Measurements from ENCODE around the gene BTG2.
A peak's percentile ranks its signal among the peaks of the same experiment; 100 is the strongest.

BTG2 gene

DNA sequence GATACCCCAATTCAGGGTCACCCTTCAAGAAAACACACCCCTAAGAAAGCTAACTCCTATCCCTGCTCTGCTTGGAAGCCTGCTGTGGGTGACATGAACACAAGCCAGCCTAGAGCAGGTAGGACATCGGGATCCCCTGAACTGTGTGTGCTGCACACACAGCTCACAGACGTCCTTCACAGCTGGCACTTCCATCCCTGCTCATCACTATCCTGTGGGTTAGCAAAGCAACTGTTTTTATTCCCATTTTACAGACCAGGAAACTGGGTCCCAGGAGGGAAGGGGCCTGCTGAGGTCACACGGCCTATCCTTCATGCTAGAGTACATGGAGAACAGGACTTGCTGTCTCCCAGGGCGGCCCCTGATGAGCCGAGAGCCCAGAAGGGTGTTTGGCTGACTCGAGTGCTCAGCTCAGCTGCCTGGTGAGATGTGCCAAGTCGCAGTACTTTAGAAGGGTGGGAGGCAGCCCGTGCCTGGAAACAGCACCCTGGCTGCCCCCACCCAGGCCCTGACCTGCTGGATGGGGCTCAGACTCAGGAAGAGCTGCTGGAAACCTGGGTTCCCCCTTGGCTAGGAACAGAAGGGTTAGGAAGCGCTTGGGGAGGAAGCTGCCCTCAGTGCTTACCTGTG lies 28.3 kb upstream of the BTG2 start:
- DNase-seq, result no peak

DNA sequence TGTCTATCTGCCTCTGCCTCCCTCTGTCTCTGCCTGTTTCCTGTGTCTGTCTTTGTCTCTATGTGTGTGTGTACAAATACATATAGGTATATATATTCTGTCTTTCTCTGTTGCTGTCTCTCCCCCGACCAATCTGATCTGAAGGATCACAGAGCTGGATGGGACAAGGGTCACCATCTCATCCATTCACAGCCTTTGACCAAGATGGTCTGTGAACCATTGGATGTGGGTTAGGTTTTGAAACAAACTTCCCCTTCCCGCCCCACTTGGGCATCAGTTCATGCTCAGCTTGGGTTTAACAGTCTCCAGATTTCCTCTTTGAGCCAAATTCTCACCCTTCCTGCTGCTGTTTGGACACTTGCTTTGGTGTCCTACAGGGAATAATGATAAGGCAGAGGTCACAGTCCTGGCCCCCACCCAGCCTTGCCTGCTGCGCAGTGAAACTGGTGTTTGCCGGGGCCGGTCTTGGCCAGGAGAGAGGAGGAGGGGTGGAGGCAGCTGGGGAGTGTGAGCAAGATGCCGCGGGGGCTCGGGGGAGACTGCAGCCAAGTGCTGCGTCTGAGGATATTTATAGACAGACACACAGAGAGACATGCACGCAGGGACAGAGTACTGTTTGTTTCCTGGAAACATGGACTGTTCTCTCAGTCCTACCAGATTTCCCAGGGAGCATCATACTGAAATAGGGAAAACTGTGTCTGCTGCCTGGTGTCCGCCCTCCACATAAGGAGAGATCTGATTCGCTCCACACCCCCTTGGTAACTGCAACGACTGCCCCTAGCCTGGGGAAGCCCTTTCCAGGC lies 27.0 kb upstream of the BTG2 start:
- DNase-seq, result no peak

DNA sequence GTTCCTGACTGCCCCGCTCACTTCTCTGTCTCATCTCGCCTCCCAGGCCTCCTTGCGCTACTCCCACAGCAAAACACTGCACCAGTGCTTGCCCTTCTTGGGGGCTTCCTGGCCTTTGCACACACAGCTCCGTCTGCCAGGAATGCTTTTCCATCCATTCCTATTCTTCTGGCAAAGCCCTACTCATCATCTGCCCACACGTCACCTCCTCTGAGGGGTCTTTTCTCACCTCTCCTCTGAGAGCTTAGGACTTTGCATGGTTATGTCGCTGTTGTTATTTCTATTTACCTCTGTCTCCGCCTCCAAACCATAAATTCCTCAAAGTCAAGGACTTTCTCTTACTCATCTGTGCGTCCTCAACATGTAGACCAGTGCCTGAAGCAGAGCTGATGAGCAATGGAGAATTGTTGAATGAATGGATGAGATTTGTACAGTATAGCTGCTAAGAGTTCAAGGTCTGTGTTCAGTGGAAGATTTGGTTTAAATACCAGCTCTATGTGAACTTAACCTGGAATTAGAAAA lies 26.4 kb upstream of the BTG2 start:
- no peak for DNase-seq

DNA sequence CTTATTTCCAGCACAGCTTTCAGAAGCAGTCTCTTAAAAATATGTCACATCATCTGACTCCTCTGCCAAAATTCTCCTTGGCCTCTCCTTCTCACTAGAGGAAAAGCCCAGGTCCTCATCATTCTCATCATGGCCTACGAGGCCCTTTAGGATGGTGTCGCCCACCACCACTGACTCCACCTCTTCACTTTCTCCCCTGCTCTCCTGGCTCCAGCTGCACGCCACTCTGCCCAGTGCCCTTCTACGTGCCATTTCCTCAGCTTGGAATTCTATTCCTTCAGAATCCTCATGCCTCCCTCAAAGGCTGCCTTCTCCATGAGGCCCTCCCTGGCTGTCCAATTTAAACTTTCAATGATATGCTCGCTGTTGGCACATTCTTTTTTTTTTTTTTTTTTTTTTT lies 25.3 kb upstream of the BTG2 start:
- no peak for DNase-seq

DNA sequence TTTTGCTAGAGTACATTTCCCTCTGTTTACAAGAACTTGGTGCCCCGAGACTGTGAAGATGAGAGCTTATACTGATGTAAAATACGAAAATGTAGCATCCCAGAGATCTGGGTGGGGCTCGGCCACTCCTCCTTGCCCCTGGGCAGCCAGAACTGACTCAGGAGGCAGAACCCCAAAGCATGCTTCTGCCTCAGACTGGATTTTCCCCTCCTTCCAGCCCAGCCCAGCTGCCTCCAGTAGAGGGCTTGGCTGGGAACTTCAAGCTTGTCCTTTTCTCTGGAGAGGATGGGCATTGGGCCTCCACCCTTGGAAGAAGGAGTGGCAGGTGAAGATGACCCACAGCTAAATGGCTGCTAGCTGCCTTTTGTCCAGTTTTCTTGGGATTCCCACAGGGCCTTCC lies 24.3 kb upstream of the BTG2 start:
- DNase-seq, result no peak

DNA sequence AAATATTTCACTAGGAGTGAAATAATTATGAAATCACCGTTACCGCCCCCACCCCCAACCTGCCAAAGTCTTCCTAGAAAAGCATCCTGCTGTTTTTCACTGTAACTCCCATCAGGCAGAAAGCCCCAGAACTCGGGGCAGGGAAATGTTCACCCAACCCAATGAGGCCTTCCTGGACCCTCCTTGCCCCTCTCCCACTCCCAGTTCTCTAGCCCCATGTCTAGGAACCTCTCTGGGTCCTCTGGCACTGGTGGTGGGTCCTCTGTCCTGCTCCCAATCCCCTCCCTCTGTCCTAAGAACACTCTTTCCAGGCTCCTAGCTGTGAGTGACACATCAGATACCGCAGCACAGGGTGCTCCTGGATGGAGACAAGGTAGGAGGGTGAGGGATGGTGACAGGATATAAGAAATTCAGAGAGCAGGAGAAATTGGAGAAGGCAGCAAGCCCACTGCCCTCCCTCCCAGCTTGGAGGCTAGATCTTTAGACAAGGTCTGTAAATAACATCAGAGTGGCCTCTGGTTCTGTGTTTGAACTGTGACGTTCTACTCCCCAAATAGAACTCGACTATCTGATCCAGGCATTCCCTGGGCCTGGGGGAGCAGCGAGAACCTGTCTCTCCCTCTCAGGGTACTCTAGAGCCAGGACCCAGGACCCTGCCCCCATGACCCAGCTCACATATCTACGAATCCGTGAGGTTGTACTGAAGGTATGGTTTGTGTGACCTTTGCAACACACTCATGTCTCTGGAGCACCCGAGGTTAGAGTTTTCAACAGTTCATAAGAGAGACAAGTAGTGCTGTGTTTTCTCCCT lies 23.3 kb upstream of the BTG2 start:
- no peak for DNase-seq

DNA sequence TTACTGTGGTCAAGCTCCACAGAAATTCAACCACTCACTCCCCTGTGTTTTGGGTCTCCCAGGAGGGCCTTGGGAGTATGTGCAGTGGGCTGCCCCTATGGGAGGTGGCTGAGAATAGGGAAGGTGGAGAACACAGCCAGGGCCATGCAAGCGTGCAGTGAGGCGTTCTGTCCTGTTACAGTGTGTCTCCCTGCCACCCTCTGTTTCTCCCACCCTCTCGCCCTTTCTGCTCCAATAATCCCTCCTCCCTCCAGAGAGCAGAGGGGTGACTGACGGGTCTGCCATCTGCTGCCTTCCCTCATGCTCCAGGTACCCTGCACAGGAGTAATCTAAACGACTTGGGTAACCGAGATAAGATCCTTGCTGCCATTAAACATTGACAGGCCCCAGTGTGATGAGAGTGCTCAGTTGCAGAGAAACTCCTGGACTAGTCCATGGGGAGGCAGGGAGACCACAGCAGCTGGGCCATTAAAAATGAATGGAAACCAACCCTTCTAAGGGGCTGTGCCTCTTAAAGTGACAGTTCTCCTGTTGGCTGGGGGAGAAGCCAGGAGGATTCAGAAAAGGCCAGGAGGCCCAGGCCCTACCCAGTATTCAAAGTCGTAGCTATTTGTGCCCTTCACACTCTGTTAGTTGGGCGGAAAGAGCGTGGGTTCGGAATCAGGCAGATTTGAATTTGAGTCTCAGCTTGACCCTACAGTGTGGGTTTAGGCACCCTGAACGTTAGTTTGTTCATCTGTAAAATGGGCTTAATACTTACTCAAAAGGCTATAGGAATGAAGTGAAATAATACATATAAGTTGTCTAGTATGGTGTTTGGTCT lies 22.4 kb upstream of the BTG2 start:
- DNase-seq, result no peak

DNA sequence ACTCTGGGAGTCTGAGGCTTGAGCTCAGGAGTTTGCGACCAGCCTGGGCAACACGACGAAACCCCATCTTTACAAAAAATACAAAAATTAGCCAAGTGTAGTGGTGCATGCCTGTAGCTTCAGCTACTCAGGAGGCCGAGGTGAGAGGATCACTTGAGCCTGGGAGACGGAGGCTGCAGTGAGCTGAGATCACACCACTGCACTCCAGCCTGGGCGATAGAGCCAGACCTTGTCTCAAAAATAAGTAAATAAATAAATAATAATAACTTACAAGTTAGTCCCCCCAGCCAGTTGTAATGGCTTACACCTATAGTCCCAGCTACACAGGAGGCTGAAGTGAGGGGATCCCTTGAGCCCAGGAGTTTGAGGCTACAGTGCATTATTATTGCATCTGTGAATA lies 21.7 kb upstream of the BTG2 start:
- DNase-seq, result no peak

DNA sequence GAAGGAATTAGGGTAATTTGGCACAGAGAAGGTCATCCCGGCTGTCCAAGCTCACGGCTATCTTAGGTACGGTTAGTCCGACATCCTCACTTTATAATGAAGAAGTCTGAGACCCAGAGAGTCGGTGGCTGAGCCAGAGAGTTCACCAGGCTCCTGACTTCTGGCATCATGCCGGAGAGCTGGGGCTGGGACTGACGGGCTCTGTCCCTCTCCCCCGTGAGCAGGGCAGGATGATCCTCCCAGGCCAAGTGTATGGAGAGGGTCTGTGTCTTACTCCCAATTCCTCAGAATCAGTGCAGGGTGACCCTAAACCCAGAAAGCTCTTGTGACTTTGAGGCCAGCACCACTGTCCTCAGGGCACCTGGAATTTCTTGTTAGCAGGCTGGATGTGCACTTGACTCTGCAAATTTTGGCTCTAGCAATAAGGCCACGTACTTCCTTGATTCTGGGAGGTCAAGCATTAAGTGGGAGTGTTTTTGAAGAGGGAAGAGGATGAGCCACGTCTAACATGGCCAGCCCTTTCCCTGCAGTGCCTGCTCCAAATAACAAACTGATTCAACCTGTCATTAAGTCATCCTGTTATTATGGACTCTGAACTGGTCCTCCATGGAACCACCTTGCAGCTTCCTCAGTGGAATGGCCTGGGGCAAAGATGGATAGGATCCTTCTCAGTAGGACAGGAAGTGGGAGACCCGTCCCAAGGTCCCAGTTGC lies 20.8 kb upstream of the BTG2 start:
- no peak for DNase-seq

DNA sequence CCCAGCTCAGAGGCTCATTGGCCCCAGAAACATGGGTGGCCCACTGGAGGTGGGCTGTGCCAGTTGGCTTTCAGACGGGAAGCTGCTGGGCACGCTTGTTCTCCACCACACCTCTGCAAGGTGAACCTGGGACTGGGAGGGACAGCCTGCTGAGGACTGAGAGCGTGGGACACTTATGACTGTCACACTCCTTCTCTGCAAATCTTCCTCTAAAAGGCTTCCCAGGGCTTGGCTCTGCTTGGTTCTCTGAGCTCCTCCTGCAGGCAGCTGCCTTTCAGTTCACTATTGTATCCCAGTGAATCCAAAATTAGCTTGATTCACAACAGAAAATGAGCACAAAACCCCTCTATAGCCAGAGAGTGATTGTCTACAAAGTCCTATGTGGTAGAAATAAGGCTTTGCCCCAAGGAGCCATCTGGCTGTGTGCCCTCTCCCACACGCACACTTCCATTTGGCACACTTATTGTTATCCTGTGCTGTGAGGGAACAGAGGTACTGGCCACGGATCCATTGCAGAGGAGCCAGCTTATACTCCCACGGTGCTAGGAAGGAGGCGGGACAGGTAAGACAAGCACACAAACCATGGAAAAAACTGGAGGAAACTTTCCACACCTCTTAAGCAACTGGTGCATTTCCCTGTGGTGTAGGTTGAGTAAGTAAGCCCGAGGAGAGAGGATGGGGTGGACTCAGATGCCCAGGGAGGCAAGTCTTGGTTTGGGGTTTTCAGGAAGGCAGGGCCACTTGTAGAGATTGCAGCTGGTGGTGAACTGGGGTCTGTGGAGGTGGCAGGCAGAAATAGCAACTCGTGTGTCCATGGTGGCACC lies 18.9 kb upstream of the BTG2 start:
- no peak for DNase-seq

DNA sequence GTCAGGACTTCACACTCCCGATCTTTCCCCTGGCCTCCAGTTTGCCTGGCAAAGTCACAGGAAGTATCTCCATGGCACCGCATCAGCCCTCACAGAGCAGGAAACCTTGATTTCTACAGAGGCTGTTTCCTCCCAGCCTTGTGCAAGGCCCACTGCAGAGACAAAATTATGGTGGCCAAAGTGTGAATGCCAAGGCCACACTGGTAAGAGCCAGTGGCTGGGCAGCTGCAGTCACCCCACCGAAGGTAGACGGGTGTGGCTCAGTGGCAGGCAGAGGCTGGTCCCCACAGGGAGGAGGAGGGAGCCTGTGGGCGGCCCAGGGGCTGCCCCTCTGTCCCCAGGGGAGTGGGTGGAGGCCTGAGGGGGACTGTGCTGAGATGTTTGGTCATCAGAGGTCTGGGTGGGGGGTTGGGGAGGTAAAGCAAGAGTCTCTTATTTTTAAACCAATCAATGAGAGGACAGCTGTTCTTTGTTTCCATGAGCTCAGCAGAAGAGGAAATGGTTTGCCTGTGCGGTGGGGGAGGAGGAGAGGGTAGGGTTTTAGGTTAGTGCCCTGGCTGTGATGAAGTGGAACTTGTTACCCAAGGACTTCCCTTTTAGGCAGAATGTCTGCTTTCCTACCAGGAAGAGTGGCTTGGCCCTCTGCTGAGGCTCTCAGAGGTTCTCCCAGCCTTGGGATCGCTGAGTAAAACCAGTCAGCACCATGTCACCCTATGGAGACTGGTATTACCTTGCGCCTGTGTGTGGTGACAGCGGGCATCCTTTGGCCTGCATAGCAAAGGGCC lies 18.0 kb upstream of the BTG2 start:
- peak; percentile 75 for DNase-seq

DNA sequence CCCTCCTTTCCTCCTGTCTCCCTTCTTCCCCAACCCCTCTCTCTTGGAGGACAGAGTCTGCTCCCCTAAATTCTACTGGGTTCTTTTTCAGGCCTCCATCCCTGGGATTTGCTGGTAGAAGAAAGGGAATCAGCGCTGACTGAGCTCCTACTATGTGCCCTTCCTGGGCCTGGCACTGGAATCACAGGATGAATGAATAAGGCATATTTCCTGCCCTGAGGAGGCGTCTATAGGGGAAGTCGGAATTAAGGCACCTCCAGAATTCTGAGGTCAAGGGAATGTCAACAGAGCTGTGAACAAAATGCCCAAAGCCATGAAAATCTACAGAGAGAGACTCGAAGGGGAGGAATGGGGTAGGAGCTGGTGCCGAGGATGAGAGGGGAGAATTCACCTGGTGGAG lies 17.4 kb upstream of the BTG2 start:
- DNase-seq, result no peak

DNA sequence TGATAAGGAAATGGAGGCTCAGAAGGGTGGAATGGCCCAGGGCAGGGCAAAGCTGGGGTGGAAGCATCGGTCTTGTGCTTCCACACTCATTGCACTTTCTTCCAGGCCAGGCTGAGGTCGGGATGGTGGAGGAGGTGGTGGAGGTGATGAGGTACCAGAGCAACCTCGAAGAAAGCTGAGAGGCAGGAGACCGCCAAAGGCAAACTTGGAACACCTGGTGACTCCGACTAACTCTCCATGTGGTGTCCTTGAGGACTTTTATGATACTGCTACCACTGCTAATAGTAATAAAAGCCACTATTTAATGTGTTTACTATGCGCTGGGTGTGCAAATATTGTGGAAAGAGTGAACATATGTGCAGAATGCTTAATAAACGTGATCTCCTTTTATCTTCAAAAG lies 16.9 kb upstream of the BTG2 start:
- DNase-seq, result no peak

DNA sequence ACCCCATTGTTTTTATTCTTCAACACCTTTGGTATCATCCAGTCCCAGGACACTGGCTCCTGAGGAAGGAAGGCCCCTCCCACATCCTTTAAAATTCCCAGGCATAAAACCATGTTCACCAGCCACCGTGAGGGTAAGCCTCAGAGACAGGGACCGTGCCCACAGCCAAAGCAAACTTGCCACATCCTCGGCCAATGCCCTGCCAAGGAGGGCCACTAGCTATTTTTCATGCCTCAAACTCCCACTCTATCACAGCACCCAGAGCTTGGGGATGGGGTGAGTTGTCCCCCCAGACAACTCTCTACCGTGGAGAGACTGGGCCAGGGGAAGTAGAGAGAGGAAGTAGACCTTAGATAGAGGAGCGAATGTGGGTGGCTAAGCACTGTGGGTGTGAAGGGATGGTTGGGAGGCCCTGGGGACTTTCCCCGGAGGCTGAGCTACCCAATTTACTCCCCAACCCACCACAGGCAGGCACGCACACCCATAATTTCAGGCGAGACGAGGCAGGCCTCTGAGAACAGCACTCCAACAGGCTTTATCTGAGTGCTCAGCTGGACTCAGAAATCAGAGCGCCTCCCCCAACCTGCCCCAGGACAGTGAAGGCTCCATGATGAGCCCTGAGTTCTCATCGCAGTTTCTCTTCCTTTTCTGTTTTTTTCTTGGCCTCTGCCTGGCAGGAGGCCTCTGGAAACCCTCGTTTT lies 15.9 kb upstream of the BTG2 start:
- peak; percentile 92 for DNase-seq

DNA sequence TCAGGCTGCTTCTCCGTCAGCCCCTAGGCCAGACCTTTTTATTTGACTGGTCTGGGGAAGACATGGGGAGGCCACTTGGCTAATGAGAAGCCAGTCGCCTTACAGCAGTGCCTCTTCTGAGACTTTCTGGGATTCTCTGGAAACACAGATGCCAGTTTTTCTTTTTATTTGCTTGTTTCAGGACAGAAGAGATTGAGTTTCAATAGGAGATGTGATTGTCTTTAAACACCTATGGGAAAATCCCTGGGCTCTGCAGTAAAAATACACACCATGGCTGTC lies 15.4 kb upstream of the BTG2 start:
- no peak for DNase-seq

DNA sequence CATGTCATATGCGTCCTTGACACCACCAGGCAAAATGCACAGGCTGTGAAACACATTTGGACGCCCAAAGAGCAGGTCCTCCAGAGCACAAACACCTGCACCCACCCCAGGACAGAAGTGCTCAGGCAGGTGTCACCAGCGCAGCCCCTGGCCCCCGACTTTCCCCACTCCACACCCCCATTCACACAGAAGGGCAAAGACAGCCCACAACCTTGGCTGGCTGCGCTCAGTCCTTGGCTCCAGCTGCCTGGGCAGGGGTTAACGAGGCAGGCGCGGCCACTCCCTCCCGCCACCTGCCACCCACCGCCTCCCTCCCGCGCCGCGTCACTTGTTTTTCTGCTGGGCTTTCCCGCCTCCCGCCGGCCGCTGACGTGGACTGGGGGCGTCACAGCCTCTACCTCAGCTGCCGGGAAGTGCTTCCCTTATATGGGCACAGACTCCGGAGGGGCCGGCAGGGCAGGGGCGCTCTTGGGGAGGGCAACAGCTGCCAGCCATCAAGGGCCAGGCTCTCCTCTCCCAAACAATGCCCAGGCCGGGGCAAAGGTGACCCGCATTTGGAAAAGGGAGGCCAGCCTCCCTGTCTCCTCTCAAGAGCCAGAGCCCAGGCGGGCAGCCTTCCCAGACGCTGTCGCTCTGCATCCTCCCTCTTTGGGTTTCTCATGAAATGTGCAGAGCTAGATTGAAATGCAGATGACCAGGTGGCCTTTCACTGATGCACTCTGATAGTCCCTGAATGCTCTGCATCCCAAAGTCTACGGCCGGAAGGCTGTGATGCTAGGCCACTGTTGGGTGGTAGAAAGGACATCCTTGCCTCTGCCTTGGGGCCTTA lies 14.8 kb upstream of the BTG2 start:
- DNase-seq, result peak; percentile 97

DNA sequence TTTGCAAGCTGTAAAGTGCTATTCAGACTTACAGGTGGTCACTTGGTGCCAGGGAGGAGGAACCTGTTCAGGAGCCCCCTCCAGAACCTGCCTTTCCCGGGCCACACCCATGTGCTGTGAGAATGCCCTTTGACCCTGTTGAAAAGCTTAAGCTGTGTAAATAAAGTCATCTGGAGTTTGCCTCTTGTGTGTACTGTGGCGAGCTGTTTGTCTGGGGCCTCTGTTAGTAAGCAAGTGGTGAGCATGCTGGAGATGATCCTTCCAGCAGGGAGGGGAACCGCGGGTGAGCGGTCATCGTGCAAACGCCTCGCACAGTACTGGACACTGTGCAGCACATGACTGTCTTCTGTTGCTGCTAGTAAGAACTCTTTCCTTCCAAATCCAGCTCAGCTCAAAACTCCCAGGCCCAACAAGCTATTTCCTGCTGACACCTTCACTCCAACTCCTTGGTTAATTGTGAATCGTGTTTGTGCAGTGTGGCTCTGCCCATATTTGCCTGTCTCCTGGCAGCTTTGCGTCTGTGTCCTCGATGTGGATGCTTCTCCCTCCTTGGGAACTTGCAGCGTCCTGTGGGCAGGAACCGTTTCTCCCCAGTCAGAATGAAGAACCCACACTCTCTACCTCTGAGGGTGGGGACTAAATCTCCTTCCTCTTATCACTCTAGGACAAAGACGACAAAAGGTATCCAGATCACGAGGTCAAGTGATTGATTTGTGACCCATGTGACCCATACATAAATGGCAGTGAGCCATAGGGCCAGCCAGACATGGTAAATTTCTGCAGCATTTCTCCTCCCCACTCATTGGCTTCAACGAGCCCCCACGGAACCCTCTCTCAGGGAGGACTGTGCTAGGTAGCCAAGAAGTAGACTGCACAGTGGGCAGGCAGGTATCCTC lies 13.9 kb upstream of the BTG2 start:
- DNase-seq, result no peak

DNA sequence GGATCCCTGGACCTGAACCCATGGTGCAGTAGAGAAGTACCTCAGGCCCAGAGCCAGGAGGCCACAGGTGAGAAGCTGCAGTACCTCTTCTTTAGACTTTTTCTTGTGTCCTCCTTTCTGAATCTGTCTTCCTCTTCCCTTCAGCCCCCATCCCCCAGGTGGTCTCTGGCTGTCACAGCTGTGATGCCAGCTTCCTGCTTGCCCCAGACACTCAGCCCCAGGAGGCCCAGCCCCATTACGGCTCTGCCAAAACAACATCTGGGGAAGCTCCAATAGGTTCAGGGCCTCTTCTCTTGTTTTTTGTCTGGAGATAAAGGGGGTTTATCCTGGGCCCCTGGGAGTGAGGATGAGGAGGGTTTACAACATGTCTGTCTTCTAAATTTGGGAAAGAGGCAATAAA lies 9.5 kb upstream of the BTG2 start:
- DNase-seq, result no peak
